ENCODE data around the gene RBP5.
"Not testable (repeated sequence)": the region's sequence is repeated elsewhere in the genome, so short reads cannot be mapped to it uniquely, and the experiment has no call there.

Gene RBP5

DNA sequence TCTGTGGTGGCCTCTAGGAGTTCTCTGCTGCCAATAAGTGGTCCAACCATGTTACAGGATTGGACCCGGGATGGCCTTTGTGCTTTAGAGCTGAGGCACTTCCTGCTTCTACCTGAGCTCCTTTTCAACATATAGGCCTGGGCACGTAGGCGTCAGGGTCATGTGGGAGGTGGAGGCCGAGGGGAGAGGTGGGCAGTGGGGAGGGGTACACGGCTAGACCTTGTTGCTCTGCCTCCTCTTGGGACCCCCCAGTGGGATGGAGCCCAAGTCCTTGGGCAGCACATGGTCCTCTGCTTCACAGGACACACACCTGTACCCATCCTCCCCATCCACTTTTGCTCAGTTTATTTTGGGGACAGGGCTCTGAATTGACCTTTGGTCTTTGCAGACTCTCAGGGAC, 7.4 kb downstream of the RBP5 start:
- DNase-seq, result no peak

DNA sequence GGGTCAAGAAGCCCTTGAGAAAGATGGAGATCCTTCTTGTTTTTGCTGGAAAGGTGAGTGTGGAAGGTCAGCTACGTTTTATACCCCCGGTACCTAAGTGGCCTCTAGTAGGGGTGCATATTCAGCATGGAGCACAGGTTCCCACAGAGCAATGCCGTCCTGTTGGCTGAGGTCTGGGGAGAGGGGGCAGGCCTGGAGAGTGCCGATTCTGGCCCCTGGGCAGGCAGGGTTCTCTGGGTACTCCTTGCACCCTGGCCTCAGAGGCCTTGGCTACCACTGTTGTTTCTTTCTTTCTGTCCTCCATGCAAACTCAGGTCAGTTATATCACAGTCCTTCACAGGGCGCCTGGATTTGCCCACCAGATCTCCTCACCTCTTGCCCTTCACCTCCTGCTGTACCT, 8.5 kb downstream of the RBP5 start:
- no peak for DNase-seq

DNA sequence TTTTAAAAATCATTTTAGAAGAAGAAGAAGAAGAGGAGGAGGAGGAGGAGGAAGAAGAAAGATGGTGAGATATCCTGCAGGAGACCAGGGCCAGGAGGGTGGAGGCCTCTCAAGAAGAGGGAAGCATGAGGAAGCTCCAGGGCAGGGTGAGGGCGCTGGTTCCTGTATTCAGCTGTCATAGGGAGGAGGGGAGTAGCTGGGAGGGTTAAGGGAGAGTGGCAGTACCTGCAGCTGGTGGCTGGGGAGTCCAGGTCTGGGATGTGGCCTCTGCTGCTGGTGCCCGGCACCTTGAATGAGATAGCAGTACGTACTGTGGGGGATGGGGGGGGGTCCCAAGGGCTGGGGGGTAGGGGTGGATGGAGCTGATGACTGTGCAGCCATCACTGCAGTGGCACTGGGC, 9.8 kb downstream of the RBP5 start:
- no peak for DNase-seq

DNA sequence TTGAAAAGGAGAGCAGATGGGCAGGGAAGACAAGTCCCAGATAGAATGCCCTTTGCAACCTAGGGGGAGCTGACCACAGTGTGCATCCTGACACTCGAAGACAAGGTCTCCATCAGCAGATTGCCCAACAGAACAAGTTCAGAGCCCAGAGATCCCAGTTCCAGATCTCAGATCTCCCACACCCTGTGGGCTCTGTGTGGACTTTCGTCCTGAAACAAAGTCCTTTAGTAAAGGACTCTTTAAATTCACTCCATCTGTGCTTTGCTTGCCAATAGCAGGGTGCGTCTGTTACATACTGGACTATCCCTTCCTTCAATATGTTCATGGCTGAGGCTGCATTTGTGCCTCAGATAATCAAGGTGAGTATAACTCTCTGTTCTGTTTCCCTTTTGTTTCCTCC, 11.0 kb downstream of the RBP5 start:
- no peak for DNase-seq

DNA sequence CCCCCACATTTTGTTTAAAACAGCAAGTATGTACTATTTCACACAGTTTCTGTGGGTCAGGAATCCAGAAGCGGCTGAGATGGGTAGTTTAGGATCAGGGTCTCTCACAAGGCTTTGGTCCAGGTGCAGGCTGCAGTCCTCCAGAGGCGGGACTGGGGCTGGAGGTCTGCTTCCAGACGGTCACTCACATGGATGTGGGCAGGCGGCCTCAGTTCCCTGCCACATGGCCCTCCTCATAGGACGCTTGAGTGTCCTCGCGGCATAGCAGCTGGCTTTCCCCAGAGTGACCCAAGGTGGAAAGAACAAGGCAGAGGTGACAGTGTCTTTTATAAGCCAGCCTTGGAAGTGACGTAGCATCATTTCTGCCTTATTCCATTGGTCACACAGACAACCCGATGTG, 11.8 kb downstream of the RBP5 start:
- DNase-seq, result no peak

DNA sequence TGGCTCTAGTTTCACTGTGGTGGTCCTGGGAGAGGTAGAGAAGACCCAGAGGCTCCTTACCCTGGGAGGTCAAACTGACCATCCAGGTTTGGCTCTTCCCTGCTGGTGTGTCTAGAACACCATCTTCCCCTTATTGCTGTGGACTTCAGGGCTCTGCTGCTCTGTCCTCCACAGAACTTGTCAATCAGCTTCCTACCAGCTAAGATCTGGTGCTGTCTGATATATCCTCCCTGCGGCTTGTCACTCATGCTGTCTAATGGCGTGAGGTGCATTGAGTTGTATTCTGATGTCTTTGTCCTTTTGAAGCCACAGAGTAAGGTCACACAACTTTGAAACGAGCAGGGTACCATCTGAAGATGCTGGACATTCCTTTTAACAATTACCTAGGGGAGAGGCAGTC, 12.5 kb downstream of the RBP5 start:
- DNase-seq, result no peak

DNA sequence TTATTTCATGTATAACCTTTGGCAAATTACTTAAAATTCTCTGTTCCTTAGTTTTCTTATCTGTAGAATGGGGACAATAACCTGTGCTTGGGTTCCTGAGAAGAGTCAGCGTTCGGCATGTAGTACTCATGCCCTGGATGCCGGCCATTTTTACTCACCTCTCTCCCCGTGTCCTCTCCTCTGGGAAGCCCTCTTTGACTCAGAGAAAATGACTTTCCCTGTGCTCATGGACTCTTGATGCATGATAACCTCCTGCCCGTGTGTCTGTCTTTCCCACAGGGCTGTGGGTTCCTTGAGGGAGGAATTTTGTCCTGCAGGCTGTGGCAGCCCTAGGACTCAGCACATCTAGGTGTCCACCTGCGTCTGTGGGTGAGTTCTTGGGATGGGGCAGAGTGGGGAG, 13.8 kb downstream of the RBP5 start:
- no peak for DNase-seq

DNA sequence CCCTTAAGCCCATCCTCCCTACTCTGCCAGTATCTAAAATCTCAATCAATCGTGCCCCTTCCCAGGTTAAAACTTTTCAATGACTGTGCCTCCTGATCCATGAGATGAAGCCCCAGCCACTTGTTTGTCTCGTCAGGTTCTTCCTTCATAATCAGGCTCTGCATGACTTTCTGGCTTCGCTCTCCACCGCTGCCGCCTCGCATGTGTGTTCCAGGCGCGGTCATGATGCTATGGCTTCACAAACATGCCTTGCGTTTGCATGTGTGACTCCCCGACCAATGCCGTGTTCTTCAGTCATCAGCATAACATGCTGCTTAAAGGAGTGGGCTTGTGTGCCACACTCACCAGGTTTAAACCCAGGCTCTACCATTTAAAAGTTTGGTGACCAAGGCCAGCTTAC, 14.7 kb downstream of the RBP5 start:
- no peak for DNase-seq

DNA sequence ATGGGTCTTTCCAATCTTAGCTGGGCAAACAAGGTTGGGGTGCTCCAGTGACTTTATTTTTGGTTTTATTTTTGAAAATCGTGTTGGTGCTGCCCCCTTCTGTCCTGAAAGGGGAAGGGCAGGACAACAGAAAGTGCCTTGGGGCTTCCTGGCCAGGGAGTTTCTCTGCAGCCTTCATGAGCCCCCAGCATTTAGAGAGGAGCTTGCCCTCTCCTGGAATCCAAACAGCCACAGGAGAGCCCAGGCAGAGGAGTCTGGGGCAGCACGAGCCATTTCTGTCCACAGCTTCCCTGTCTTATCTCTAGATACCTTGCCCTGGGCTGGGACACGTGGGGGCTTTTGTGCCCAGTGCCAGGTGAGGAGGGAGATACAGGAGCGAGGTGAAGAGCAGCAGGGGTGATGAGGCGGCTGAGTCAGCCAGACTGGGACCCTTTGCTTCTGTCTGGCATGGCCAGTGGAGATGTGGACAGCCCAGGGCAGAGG, 15.3 kb downstream of the RBP5 start:
- no peak for DNase-seq

DNA sequence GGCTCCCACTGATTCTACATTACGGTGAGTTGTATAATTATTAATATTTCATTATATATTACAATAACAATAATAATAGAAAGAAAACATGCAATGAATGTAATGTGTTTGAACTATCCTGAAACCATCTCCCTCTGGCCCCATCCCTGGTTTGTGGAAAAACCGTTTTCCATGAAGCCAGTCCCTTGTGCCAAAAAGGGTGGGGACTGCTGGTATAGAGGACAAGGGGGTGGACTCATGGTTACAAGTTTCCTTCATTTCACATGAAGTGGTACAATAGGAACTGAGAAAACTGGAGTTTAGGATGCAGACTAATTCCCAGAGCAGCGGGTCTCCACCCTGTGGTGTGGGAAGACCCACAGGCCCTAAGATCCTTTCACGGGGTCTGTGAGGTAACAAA, 16.6 kb downstream of the RBP5 start:
- DNase-seq, result no peak

DNA sequence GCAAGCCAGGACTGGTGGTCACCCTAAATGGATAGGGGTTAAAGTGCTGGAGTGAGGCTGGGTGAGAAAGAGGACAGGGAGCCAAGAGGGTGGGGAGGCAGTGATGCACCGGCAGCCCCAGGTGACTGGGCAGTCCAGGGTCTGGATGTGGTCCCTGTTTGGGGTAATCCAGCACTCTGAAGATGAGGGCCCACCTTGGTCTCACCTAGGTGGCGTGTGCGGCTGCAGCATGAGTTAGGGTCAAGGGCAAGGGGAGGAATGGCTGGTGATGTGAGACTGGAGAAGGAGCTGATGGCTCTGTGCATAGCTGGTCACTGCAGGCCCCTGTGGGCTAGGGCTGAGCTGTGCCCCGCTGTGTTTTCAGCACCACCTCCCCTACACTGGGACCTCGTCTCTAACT, 18.0 kb downstream of the RBP5 start:
- no peak for DNase-seq

DNA sequence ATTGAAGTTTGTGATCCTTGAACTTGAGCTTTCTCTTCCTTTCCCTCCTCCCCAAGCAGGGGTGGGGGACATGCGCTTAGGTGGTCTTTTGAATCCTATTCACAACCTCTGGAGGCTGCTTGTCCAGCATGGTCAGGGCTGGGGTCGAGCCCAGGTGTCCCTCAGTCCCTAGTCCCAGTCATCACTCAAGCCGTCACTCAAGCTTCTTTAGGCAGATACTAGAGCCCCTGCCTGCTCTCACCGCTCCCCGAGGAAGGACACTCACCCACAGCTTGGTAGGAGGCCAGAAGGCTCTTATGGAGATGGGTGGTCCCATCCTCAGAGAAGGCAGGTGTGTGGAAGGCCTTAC, 19.1 kb downstream of the RBP5 start:
- DNase-seq, result no peak

DNA sequence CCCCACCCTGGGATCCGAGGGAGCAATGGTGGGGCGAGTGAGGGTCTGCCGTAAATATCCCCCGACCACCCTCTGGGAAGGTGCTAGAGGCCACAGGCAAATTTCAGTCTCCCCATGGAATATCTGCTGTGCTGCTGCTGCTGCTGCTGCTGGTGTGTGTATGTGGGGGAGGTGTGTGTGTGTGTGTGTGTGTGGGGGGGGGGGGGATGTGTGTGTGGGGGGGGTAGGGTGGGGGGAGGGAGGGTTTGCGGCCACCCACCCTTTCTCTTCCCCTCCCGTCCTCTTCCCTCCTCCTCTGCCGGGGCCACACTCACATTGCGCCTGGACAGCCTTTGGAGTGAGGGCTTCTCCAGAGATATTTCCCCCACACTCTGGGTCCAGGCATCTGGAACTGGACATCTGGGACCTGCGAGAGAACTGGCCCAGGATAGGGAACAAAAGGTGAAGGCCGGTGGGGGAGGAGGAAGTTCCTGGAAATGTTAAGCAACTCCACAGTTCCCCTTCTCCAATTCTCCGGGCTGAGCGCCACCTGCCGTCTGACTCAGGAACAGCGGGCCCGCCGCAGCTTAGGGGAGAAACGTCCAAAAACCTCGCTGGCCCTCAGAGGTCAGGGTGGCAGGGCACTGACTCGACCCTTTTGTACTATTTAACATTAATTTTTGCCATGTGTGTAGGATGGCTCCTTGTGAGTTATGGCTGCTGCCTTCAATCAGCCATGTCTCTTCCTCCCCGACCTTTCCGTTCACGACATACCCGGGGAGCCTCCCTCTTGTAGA, 19.7 kb downstream of the RBP5 start, which contains the start of gene C1RL:
C1RL (minus strand) TSS at position 419 of the 776 bp plus-strand sequence; CDS start at position 385, 34 bp downstream.
- DNase-seq, result peak; percentile 98

DNA sequence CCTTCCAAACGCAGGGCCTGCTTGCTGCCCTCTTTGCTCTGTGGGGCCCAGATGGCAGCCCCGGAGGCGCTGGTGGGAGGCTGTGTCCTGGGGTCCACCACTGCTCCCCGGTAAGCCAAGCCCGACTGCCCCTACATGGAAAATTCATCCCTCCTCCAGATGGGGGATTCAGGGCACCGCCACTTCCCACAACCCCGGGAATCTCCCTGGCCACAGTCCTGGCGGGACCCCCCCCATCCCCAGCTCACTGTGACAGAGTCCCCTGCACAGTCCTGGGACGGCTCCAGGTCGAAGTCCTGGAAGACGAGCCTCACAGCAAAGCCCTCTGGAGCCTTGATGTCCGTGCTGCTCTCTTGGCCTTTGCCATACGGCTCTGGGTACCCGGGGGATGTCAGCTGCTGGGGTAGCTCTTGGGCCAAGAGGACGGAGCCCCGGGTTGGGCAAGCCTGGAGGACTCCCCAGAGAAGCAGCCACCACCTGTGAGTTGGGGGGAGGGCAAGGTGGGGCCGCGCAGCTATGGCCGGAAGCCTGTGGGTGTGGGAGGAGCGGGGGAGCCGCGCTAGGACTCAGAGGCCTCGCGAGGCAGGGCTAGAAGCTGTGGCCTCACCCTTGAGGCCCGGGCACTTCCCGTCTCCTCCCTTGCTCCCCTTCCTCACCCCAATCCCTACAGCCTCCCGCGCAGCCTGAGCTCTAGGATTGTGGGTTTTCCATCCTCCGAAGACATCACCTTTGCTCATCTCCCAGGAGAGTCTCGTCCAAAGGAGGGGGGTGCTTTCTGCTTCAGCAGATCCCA, 20.5 kb downstream of the RBP5 start:
- peak; percentile 86 for DNase-seq

DNA sequence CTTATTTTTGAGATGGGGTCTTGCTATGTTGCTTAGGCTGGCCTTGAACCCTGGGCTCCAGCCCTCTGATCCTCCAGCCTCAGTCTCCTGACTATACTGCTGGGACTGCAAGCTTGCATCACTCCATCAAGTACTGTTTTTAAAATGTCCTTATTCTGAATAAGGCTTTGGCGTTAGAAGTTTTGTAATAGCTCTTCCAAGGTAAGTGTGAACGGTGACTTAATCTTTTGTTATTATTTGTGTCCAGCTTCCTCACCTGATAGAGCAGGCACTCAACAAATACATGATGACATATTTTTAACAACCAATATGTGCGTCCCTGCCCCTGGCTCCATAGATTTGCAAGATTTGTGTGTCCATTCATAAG, 21.1 kb downstream of the RBP5 start:
- no peak for DNase-seq

DNA sequence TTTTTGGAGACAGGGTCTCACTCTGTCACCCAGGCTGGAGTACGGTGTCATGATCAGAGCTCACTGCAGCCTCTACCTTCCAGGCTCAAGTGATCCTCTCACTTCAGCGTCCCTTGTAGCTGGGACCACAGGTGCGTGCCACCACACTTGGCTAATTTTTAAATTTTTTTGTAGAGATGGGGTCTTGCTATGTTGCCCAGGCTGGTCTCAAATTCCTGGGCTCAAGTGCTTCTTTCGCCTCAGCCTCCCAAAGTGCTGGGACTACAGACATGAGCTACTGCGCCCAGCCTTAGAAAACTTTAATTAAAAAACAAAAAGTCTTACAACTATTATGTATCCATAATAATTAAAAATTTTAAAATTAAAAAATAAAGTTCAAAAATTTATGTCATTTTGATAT, 21.5 kb downstream of the RBP5 start:
- not testable (repeated sequence) for DNase-seq

DNA sequence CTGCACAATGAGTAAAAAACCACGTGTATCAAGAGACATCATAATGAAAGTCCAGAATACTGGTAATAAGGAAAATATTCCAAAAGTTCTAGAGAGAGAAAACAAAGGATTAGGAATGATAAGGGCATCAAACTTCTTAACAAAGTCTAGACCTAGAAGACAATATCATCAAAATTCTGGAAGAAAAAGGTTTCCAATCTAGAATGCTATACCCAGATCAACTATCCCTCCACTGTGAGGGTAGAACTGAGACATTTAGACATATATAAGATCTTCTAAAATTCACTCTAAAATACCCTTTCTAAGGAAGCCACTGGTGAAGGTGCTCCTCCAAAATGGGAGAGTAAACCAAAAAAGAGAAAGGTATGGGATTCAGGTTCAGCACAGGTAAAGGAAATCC, 22.6 kb downstream of the RBP5 start:
- no peak for DNase-seq

DNA sequence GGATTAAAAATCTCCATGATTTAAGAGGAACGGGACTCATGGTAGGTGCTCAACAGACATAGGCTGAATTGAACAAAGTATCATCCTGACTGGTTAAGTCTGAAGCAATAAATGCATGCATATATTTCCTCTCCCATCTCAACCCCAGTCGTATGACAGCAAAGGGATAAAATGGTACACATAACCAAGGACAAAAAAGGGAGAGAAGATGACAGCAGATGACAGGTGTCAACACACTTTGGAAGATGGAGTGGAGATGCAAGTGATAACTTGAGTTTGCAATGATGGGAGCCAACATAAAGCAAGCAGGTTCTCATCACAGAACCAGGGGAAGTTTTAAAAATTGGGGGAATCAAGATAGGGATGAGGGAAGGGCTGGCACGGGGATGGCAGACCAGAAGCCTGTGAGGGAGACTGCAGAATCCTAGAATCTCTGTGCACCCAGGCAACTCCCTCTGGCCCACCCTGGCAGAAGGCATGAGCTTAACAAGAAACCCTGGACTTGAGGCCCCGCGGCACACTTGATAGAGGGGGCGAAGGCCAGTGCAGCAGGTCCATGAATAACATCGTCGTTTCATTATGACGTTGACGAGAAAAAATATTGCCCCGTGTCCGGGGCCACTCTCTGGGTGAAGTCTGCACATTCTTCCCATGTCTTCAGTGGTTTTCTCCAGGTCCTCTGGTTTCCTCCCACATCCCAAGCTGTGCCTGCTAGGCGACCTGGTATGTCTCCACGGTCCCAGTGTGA, 24.7 kb downstream of the RBP5 start:
- DNase-seq, result no peak

DNA sequence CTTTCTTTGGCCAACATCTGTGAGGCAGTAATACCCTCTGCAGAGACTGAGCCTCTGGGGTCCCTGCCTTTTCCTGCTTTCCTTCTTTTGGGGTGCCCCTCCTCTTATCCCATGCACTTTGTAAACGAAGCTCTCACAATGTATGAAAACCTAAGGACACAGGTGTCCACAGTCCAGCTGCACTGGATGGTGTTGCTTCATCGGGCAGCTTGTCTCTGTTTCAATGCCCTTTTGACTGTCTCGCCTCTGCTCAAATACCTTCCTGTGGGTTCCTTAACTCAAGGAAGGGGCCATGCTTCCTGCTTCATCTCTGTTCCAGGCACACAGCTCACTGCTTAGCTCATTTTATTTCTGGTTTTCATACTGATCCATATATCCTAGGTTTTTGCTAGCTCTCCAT, 26.1 kb downstream of the RBP5 start:
- no peak for DNase-seq

DNA sequence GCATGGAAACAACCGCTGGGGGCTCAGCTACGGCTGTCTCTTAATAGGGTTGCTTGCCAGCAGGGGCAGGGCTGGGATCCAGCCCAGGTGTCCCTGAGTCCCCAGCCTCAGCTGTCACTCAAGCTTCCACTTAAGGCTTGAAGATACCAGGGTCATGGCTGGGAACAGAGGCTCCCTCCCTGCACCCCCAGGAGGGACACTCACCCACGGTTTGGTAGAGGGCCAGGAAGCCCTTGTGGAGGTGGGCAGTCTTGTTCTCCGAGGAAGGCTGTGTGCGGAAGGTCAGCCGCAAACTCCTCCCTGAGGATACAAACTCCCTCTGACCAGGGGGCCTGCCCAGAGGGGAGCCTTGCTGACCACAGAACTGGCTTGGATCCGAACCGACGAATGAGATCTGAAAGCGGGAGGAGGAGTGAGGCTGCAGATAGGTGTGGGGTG, 27.0 kb downstream of the RBP5 start:
- DNase-seq, result no peak

DNA sequence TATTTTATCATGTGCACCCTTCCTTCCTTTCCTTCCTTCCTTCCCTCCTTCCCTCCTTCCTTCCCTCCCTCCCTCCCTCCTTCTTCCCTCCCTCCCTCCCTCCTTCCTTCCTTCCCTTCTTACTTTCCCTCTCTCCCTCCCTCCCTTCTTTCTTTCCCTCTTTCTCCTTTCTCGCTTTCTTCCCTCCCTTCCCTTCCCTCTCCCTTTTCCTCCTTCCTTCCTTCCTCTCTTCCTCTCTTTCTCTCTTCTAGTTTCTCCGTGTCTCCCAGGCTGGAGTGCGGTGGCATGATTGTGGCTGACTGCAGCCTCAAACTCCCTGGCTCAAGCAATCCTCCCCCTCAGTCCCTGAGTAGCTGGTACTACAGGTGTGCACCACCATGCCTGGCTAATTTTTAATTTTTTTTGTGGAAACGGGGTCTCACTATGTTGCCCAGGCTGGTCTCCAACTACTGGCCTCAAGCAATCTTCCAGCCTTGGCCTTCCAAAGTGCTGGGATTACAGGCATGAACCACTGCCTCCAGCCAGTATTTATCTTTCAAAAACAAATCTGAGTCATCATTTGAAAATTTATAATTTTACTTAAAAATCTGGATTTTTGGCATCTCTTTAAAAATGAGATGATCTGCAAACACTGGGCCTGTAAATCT, 27.5 kb downstream of the RBP5 start:
- DNase-seq, result no peak

DNA sequence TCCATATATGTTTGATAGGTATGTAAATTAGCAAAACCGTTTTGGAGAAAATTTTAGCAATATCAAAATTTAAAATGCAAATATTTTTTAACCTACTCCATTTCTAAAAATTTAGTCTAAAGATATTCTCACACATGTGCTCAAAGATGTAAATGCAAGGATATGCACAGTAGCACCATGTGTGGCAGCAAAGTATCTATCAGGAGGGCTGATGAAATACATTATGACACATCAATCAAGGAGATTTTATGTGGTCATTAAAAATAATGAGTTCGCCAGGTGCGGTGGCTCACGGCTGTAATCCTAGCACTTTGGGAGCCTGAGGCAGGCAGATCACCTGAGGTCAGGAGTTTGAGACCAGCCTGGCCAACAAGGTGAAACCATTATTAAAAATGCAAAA, 28.4 kb downstream of the RBP5 start:
- DNase-seq, result no peak

Data from activated CD8-positive, alpha-beta memory T cell treated with anti-CD3 and anti-CD28 coated beads, Interleukin-2, amount 50 U/mL, for 48 hours (primary cell).